ENCODE results near the gene FKBP14. TPM values are rescaled to one million over a fixed set of nuclear protein-coding genes. Genes with fewer than 3 reads are reported as not detected.

Gene FKBP14
- total RNA-seq, 2 donors from 2014 or later, result 9.6 to 22.7 TPM

DNA sequence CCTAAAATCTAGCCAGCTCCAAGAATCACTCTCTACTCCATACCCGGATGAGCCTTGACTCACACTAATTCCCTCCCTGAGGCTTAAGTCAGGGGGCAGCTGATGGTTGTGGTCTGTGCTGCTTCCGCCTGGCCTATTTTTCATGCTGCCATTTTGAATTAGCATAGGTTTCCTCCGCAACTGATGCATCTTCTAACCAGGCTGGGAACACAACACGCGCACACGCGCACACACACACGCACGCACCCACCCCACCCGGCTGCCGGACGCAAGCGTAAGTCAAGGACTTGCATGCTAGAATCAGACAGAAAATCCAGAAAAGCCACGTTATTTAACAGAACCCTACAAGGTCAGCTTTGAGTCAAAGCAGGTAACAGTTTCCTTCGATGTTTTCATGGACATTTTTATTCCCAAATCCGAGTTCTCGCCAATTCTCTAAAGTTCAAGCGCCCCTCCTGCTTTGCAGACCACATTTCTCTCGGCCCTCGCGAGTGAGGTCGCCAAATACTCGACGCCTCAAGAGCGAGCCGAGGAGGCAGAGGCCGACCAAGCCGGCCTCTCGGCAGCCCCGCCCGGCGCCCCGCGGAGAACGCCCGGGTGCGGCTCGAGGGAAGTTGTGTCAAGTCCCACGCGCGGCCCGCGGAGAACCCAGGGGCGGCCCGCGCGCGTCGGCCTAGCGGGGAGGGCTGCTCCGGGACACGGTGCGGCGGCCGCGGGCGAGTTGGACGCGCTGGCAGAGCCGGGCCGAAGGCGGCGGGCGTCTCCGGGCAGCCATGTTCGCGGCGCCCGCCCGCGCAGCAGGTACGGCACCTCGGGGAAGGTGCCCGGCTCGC, 37.9 kb downstream of the FKBP14 start:
- ATAC-seq (peak; percentile 54), DNase-seq (peak; percentile 39 to 54 (median 50))
- peak overlapping the region; percentile 88 to 93 (median 92) for H3K27ac ChIP-seq
- H3K4me1 ChIP-seq, result peaks cover 26% of the 10 kb centered on the region
- intact Hi-C loops (cut with DNase I), result no loop called here
- H3K9me3 ChIP-seq, result no peaks in the 10 kb centered on the region
- H3K27me3 ChIP-seq, result no peaks in the 10 kb centered on the region
- H3K4me3 ChIP-seq, result peak overlapping the region; percentile 60 to 64
- WGBS, 2 donors, result 9 to 51% methylated on average over 15 to 56 of the region's 75 CpGs
- H3K36me3 ChIP-seq (replicated peaks in 1 of 2; ENCODE audit: insufficient read depth in 1 of 2, low read depth in 2 of 2), result no peaks in the 10 kb centered on the region
- TF ChIP-seq, protein P1, sequence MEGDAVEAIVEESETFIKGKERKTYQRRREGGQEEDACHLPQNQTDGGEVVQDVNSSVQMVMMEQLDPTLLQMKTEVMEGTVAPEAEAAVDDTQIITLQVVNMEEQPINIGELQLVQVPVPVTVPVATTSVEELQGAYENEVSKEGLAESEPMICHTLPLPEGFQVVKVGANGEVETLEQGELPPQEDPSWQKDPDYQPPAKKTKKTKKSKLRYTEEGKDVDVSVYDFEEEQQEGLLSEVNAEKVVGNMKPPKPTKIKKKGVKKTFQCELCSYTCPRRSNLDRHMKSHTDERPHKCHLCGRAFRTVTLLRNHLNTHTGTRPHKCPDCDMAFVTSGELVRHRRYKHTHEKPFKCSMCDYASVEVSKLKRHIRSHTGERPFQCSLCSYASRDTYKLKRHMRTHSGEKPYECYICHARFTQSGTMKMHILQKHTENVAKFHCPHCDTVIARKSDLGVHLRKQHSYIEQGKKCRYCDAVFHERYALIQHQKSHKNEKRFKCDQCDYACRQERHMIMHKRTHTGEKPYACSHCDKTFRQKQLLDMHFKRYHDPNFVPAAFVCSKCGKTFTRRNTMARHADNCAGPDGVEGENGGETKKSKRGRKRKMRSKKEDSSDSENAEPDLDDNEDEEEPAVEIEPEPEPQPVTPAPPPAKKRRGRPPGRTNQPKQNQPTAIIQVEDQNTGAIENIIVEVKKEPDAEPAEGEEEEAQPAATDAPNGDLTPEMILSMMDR (IDR thresholded peaks at IDR 0.05), result no peak
- TF ChIP-seq POLR2A (IDR thresholded peaks at IDR 0.05), result peak in 1 of 3 donors; percentile 20

DNA sequence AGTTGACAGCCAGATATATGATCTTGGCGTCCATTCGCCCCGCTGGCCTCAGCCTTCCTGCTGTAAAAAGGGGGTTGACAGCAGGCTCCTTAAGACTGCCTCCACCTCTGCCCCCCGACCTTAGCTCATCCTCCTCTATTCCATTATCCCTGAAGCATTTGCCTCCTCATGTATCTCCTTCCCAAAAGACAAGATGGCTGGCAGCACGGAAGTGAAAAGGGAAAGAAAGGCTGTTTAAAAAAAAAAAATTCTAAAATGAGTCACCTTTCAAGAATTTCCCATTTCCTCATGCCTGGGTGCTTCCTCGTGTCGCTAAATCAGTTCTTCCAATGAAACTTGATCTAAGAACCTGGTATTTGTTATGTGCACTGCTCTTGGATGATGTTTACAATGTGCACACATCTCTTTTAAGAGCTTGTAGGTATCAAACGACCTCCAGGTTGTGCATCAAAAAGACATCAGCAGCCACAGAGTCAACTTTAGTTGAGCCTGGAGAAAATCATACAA, 38.6 kb downstream of the FKBP14 start:
- TF ChIP-seq POLR2A (IDR thresholded peaks at IDR 0.05), result peak in 2 of 3 donors; percentile 41 to 60
- TF ChIP-seq, protein P1 (IDR thresholded peaks at IDR 0.05), result no peak
- no peaks in the 10 kb centered on the region for H3K27me3 ChIP-seq
- H3K4me1 ChIP-seq, result peaks cover 26% of the 10 kb centered on the region
- H3K4me3 ChIP-seq, result no peak overlapping the region
- 57 to 60% methylated on average over 8 of the region's 8 CpGs for WGBS, 2 donors
- intact Hi-C loops (cut with DNase I), result no loop called here
- ATAC-seq (peak; percentile 62), DNase-seq (peak; percentile 17 to 48 (median 32))
- peak overlapping the region; percentile 88 to 93 (median 92) for H3K27ac ChIP-seq
- H3K36me3 ChIP-seq (replicated peaks in 1 of 2; ENCODE audit: insufficient read depth in 1 of 2, low read depth in 2 of 2), result no peaks in the 10 kb centered on the region
- no peaks in the 10 kb centered on the region for H3K9me3 ChIP-seq

DNA sequence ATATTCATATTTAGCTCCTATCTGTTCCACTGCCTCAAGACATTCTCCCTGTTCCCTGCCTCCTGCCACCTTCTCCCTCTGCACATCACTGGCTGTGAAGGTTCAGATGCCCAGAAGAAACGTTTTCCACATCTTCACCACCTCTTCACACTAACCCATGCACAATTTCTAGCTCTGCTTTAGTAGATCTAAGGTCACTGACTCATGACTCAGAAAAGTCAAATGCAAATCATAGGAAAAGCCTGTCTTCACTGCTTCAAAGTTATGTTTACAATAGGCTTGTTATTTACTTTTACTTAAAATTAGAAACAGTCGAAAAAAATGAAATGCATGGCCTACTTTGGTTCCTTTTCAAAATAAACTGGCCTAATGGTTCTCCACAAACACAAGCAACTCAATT, 39.4 kb downstream of the FKBP14 start:
- Histone ChIP-seq H3K4me3 (no peak overlapping the region), H3K9me3 (no peaks in the 10 kb centered on the region), H3K36me3 (replicated peaks in 1 of 2; ENCODE audit: insufficient read depth in 1 of 2, low read depth in 2 of 2) (no peaks in the 10 kb centered on the region), H3K27ac (peak overlapping the region; percentile 80 to 93 (median 92)), H3K27me3 (no peaks in the 10 kb centered on the region), H3K4me1 (peaks cover 26% of the 10 kb centered on the region)
- intact Hi-C loops (cut with DNase I), result no loop called here
- ATAC-seq (no peak), DNase-seq (no peak)
- 28% methylated on average over 2 of the region's 2 CpGs for WGBS, 2 donors
- TF ChIP-seq, protein P1 (IDR thresholded peaks at IDR 0.05), result no peak
- TF ChIP-seq POLR2A (IDR thresholded peaks at IDR 0.05), result no peak

DNA sequence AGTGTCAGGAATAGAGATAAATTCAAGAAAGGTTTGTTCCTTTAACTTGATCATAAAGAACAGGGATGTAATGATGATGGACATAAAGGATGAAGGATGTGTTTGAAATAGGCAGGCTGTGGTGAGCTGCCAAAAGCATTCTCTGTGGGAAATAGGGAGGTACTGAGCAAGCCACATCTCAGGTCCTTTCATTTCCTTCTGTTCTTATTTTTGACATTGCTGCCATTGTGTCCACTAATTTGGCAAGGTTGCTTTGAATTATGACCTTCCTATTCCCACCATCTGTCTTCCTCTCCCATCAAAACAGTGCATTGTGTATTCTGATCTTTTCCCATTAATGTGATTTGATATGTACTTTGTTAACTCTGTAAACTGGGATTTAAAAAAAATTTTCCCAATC, 46.4 kb downstream of the FKBP14 start:
- H3K4me1 ChIP-seq, result peaks cover 23% of the 10 kb centered on the region
- no peak for ATAC-seq
- H3K4me3 ChIP-seq, result no peak overlapping the region
- H3K27me3 ChIP-seq, result no peaks in the 10 kb centered on the region
- no peak overlapping the region for H3K27ac ChIP-seq
- intact Hi-C loops (cut with DNase I), result no loop called here
- no peak for DNase-seq
- no peak for TF ChIP-seq POLR2A (IDR thresholded peaks at IDR 0.05)
- TF ChIP-seq, protein P1 (IDR thresholded peaks at IDR 0.05), result no peak
- H3K9me3 ChIP-seq, result no peaks in the 10 kb centered on the region
- no peaks in the 10 kb centered on the region for H3K36me3 ChIP-seq (replicated peaks in 1 of 2; ENCODE audit: insufficient read depth in 1 of 2, low read depth in 2 of 2)

Data from body of pancreas (tissue), 4 donors.